H1 (cell line): ENCODE data around the gene ABCC10. TPM values are rescaled to one million over a fixed set of nuclear protein-coding genes. Genes with fewer than 3 reads are reported as not detected.

Source experiments
- CBX5 ChIP-seq: fragments of 300-800, 300-1000 bp; sonication (generic); IDR thresholded peaks from 2 replicates; pipeline ENCODE4 v1.7.1; 2016; ENCODE audit warnings: antibody characterized with exemption, low read length, low read depth
- CHD7 ChIP-seq: fragments of 300-600 bp; sonication (generic); IDR thresholded peaks from 2 replicates; pipeline ENCODE4 v1.7.1; 2012; ENCODE audit warnings: low read length, moderate library complexity, mild to moderate bottlenecking, inconsistent platforms; ENCODE audit not compliant: insufficient replicate concordance
- CTCF ChIP-seq, 3 experiments: IDR thresholded peaks; 1 replicate in 2 of 3; 2 replicates in 1 of 3; pipeline versions ENCODE4 v1.5.1 to v1.6.1; 2011; ENCODE audit warnings: low read length in 3 of 3, mild to moderate bottlenecking in 3 of 3, inconsistent platforms in 2 of 3, low read depth in 1 of 3, moderate library complexity in 1 of 3; ENCODE audit not compliant: insufficient read depth in 1 of 3; ENCODE audit errors: control extremely low read depth in 1 of 3
- FOSL1 ChIP-seq: IDR thresholded peaks from 2 replicates; pipeline ENCODE4 v1.6.1; 2011; ENCODE audit warnings: mild to moderate bottlenecking, low read depth, low read length, moderate library complexity; ENCODE audit not compliant: insufficient read depth
- MAX ChIP-seq: IDR thresholded peaks from 2 replicates; pipeline ENCODE4 v1.6.1; 2012; ENCODE audit warnings: inconsistent platforms
- ZNF274 ChIP-seq: IDR thresholded peaks from 2 replicates; pipeline ENCODE4 v1.7.0; 2012; ENCODE audit warnings: low read length, borderline replicate concordance; ENCODE audit errors: extremely low read depth
- polyA plus RNA-seq, 7 experiments: library from polyadenylated mRNA; depleted of rRNA in 3 of 7; stranded (reverse) in 5 of 7; unstranded in 2 of 7; fragments of >200 nt in 5 of 7; fragments of 200-250 nt in 2 of 7; gene quantifications; 1 replicate in 5 of 7; 2 replicates in 1 of 7; 4 replicates in 1 of 7; pipeline versions ENCODE4 v1.2.1 to v1.2.3, GENCODE V29; 2011 to 2013; ENCODE audit warnings: missing spikeins in 2 of 7, mixed read lengths in 2 of 7
- total RNA-seq: library from RNA; stranded (reverse); fragmentation: NEBNext Ultra II Directional; extraction: Animal tissue kit (Norgen Biotek cat#: 25700); gene quantifications from 2 replicates; pipeline ENCODE4 v1.2.1, GENCODE V29; 2021

Gene ABCC10
- total and polyA plus RNA-seq, 2 of the 8 experiments (the other 6 are each of a cell fraction or from before 2014, with no cell fraction given), result 15.5 to 24.6 TPM

- TF ChIP-seq FOSL1, result no peak
- no peak for TF ChIP-seq CBX5
- no peak for TF ChIP-seq CHD7
- no peak for TF ChIP-seq MAX
- no peak for TF ChIP-seq CTCF (IDR thresholded peaks at IDR 0.05; ENCODE audit: control extremely low read depth in 1 of 3, insufficient read depth in 1 of 3, low read depth in 1 of 3, low read length in 3 of 3)
- TF ChIP-seq ZNF274, result no peak
Measured at GRCh38 chr6:43478008-43478372, 50.6 kb downstream of the ABCC10 start (continued).
